HG02973 (cell line): ENCODE results near the gene RHOBTB3.

ENCODE experiments used
- ATAC-seq: cut with Tn5 transposase; IDR thresholded peaks from one replicate; pipeline ENCODE4 v1.9.1; 2021; ENCODE audit warnings: moderate library complexity; ENCODE audit not compliant: unreplicated experiment

The RHOBTB3 gene

GRCh38 chr5:95837492-95837891, 106.4 kb downstream of the RHOBTB3 start:
- ATAC-seq: no peak

GRCh38 chr5:95838001-95838520, 106.9 kb downstream of the RHOBTB3 start:
- ATAC-seq: no peak

GRCh38 chr5:95838556-95838955, 107.4 kb downstream of the RHOBTB3 start:
- no peak for ATAC-seq

GRCh38 chr5:95839658-95840057, 108.5 kb downstream of the RHOBTB3 start:
- no peak for ATAC-seq

GRCh38 chr5:95840956-95841705, 110.0 kb downstream of the RHOBTB3 start:
- no peak for ATAC-seq

GRCh38 chr5:95841914-95842812, 111.0 kb downstream of the RHOBTB3 start:
- no peak for ATAC-seq

GRCh38 chr5:95842854-95843544, 111.9 kb downstream of the RHOBTB3 start:
- peak; percentile 80 for ATAC-seq

GRCh38 chr5:95843733-95844223, 112.6 kb downstream of the RHOBTB3 start:
- no peak for ATAC-seq

- ATAC-seq: no peak
Measured at GRCh38 chr5:95845391-95845790, 114.3 kb downstream of the RHOBTB3 start.
